HG03103 (cell line): ENCODE data around the gene TMEM209.

Source experiments
- ATAC-seq: cut with Tn5 transposase; IDR thresholded peaks from one replicate; pipeline ENCODE4 v1.9.1; 2021; ENCODE audit warnings: low read depth; ENCODE audit not compliant: unreplicated experiment

The TMEM209 gene

DNA sequence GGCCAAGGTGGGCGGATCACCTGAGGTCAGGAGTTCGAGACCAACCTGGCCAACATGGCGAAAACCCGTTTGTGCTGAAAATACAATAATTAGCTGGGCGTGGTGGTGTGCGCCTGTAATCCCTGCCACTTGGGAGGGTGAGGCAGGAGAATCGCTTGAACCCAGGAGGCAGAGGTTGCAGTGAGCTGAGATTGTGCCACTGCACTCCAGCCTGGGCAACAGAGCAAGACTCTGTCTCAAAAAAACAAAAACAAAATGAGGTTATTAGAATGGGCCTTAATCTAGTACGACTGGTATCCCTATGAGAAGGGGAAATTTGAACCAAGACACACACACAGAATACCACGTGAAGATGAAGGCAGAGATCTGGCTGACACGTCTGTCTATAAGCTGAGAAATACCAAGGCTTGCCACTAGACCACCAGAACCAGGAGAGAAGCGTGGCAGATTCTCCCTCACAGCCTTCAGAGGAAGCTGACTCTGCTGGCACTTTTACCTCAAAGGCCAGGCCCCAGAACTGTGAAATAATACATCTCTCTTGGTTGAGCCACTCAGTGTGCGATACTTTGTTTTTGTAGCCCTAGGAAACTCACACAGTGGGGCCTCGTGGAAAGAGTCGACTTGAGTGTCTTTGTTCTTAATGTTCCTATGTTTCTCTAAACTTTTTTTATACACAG lies 59.6 kb downstream of the TMEM209 start:
- no peak for ATAC-seq

DNA sequence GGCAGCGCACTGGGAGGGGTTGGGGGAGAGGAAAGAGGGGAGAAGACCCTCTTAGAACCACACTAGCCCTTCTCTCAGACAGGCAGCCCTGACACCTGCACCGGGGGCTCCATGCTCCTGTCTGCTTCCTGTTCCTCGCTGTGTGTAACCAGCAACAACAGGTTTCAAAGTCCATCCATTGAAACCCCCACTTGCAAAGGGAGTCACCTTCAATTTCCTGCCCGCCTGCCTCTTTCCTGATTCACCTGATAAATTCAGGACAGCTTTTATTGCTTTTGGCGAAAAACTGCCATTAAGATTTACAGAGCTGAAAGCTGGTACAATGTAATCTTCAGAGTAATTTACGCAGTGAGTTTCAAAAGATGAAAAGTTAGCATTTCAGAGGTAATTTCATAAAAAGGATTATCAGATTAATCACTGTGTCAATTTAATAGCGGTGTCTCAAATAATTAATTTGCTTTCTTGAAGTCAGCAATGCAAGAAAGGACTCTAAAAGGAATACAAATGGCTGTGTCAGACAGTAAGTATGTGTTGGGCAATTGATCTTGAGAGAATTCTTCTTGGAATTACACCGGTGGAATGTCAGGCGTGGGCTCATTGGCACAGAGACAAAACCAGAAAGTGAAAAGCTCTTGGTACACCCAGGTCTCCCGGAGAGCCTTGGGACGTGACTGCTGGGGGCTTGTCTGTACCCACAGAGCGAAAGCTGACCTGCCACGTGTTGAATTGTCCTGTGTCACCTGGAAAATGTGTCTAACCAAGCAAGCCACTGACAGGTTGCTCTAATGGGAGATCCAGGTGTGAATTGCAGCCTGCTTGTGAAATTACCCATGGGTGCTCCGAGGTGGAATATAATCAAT lies 60.7 kb downstream of the TMEM209 start:
- ATAC-seq: no peak

DNA sequence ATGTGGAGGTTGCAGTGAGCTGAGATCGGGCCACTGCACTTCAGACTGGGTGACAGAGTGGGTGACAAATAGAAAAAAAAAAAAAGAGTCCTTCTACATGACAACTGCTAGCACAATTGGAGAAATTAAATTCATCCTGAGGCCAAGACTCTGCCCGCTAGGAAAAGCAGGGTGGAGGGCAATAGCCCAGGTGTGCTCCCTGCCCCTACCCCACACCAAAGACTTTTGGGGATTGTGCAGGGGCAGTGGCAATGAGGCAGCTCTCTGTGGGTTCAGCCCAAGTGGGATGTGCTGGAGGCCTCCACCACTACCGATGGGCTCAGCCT lies 61.3 kb downstream of the TMEM209 start:
- no peak for ATAC-seq

DNA sequence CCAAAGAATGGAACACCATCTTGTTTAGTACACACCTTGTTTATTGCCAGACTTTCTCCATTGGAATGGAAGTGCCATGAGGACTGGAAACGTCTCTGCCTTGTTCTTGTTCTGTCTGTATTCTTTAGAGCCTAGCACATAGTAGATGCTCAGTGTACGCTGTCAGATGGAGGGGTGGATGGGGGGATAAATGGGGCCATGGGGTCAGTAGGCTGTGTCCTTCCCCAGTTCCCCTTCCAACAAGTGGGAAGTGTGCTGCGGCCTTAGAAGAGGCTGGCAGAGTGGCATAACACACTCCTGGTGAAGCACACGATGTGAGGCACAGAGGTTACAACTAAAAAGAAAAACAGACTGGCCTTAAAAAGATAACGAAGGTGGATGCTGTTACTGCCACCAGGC lies 61.9 kb downstream of the TMEM209 start:
- ATAC-seq: no peak

GRCh38 chr7:130142654-130143333 lies 62.4 kb downstream of the TMEM209 start:
- no peak for ATAC-seq

GRCh38 chr7:130141884-130142653 lies 63.1 kb downstream of the TMEM209 start:
- ATAC-seq: no peak

GRCh38 chr7:130141161-130141883 lies 63.9 kb downstream of the TMEM209 start:
- no peak for ATAC-seq

DNA sequence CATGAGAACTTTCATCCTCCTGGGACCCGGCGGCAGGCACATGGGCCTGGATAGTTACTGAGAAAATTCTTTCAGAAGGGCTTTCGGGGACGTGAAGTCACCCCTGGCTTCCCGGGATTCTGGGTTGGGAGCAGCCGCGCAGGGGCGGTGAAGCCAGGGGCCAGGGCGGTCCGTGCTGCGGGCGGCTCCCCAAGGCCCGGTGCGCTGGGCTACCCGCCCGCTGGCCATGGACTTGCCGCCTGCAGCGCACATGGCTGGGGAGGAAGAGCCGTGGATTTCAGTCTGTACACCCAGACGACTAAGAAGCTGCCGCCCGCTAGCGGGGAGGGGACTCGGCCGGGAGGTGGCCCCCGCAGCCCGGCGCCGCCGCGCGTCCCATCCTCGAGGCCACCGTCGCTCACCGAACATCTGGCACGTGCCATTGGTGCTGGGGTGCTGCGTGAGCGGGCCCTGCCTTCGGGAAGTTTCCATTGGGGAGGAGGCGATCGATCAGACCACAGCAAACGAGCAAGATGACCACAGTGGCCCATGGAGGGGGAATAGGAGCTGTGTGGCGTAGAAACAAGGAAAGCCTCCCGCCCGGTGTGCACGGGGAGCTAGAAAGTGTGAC lies 64.5 kb downstream of the TMEM209 start:
- no peak for ATAC-seq

DNA sequence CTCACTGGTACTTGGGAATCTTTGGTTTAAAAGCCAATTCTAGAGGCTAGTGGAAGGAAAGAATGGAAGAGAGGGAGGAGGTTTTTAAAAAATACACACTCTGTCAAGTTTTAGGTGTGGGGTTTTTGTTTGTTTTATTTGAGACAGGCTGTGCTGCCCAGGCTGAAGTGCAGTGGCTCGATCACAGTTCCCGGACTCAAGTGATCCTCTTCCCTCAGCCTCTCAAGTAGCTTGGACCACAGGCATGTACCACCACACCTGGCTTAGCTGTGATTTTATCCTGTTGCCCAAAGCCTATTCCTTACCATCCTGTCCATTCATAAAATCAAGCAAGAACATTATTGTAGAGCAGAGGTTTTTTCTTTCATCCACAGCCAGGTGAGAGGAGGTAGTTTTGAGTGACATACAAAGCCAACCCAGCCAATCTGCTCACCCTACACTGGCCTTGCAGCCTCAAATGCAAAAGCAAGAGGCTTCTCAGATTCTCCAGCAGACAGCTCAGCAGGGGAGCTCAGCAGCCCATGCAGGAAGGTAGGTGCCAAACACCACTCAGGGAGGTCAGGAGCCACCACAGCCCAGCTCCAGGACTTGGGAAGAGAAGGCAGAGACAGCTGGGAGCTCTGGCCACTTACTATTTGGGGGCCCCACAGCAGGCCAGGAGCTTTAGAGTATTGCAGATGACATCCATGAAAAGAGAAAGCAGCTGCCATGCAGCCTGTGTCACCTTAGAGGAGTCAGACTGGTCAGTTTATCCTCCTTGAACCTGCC lies 65.8 kb downstream of the TMEM209 start:
- ATAC-seq: no peak

- no peak for ATAC-seq
Measured at GRCh38 chr7:130137207-130137606, 68.0 kb downstream of the TMEM209 start.

- ATAC-seq: no peak
Measured at GRCh38 chr7:130136579-130137167, 68.5 kb downstream of the TMEM209 start.

DNA sequence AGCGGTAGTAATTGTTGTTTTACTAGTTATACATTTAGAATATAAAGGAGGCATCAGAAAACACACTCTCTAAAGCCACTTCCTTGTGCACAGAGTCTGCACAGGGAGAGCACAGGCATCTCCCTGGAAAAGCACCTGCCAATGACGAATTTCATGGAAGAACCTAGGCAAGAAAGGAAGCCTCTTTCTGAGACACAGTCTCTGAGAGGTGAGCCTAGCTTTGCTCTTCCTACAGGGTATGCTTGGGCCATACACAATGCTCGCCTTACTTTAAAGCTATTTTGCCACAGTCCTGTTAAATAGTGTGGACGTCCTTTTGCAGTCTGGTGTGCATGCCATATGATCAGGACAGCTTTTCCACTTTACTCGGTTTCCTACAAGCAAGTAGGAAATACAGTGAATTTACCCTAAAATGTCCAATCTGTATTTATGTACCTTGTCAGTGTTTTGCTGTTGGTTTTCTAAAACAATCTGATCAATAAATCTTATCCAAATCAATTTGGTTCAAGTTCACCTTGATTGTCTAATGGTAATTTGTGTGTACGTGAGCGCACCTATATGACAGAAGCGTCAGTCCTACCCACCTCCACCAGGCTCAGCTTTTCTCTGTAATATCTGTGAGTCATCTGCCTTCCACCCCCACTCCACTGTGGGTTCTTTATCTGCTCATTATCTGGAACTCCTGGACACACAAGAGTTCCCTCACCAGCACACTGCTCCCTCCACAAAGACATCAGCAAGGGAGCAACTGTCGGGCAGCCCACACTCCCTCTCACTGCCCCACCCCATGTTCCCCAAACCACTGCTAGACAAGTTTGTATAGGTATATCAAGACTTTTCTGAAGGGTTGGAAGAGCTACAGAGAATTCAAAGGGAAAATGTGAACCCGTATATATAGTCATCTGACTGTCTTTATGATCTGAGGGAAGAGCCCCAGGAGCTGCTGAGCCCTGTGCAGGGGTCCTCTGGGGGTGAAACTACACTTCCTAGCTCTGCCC lies 69.7 kb downstream of the TMEM209 start:
- ATAC-seq: no peak

DNA sequence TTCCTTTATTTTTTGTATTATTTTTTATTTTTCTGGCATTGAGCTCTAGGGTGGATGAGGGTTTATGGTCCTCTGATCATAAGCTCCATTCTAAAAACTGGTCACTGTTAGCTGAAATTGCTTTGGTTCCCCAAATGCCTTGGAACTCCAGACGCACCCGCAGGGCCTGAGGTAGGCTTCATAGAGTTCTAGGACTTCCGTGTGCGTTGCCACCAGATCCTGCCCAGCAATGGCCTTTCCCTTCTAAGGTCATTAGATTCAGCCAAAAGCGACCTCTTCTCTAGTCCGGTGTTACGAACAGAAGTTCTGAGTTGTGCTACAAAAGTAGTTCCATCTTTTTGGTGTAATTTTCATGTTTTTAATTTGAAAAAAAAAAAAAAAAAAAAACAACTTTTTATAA lies 70.5 kb downstream of the TMEM209 start:
- no peak for ATAC-seq

DNA sequence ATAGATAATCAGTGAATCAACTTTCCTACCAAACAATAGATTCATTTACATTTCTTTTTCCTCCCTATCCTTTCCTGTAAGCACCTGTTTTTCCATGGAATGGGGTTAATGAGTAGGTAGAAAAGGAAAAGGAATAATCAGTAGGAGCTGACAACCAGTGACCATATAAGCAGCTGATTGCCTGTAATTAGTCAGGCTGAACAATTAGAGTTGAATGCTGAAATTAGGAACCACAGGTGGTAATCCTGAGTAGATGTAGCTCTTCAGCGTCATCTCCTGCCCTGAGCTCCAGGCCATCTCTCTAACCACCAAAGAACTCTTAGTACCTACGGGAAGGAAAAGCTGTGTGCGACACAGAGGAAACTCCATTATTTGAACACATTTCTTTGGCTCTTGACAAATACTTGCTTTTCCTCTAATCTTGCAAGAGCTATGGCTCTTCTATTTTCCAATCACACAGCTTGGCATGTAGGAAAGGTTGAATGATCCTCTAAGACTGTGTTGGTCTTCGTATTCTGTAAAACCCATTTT lies 71.0 kb downstream of the TMEM209 start:
- ATAC-seq: no peak

GRCh38 chr7:130133029-130133782 lies 72.0 kb downstream of the TMEM209 start:
- ATAC-seq: no peak
